ENCODE results near the gene PRSS56.

DNA sequence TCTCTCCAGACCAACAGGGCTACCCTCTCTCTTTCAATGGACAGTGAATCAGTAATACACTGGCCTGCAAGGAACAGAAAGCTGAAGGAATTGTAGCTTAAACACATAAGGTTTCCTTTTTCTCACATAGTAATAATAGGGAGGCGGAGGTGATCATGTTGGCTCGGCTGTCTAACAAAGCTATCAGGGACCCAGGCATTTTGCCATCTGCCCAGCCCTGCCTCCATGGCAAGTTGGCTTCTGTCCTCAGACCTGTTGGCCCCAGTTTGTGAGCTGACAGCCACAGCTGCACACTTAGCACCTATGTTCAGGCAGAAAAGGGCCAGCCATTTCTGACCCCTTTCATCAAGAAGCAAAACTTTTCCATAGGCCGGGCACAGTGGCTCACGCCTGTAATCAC, 17.3 kb downstream of the PRSS56 start:
- no peak for TF ChIP-seq EZH2 (IDR thresholded peaks at IDR 0.05; ENCODE audit: low read length)
- TF ChIP-seq, protein P1, sequence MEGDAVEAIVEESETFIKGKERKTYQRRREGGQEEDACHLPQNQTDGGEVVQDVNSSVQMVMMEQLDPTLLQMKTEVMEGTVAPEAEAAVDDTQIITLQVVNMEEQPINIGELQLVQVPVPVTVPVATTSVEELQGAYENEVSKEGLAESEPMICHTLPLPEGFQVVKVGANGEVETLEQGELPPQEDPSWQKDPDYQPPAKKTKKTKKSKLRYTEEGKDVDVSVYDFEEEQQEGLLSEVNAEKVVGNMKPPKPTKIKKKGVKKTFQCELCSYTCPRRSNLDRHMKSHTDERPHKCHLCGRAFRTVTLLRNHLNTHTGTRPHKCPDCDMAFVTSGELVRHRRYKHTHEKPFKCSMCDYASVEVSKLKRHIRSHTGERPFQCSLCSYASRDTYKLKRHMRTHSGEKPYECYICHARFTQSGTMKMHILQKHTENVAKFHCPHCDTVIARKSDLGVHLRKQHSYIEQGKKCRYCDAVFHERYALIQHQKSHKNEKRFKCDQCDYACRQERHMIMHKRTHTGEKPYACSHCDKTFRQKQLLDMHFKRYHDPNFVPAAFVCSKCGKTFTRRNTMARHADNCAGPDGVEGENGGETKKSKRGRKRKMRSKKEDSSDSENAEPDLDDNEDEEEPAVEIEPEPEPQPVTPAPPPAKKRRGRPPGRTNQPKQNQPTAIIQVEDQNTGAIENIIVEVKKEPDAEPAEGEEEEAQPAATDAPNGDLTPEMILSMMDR (optimal IDR thresholded peaks at IDR 0.05 in 1 of 3, IDR thresholded peaks at IDR 0.05 in 1 of 3, conservative IDR thresholded peaks at IDR 0.05 in 1 of 3; ENCODE audit: extremely low read depth in 1 of 3, insufficient read depth in 2 of 3, low read length in 3 of 3) = no peak
